ENCODE results near the gene VAX1.

Gene VAX1

GRCh38 chr10:117163954-117164548 is 26.0 kb upstream of the VAX1 start:
- DNase-seq (ENCODE audit: low read depth), result no peak

- no peak for DNase-seq (ENCODE audit: low read depth)
These were observed 25.2 kb upstream of the VAX1 start for GRCh38 chr10:117163061-117163953.

GRCh38 chr10:117162093-117163060 is 24.3 kb upstream of the VAX1 start:
- no peak for DNase-seq (ENCODE audit: low read depth)

GRCh38 chr10:117161386-117162033 is 23.4 kb upstream of the VAX1 start:
- DNase-seq (ENCODE audit: low read depth), result no peak

GRCh38 chr10:117160567-117160966 is 22.5 kb upstream of the VAX1 start:
- DNase-seq (ENCODE audit: low read depth), result no peak

- no peak for DNase-seq (ENCODE audit: low read depth)
These were observed 21.3 kb upstream of the VAX1 start for GRCh38 chr10:117159390-117159789.

- DNase-seq (ENCODE audit: low read depth), result no peak
These were observed 20.2 kb upstream of the VAX1 start for GRCh38 chr10:117158297-117158696.

- no peak for DNase-seq (ENCODE audit: low read depth)
These were observed 14.6 kb upstream of the VAX1 start for GRCh38 chr10:117152668-117153067.

- DNase-seq (ENCODE audit: low read depth), result no peak
These were observed 10.2 kb upstream of the VAX1 start for GRCh38 chr10:117148284-117148683.

- no peak for DNase-seq (ENCODE audit: low read depth)
These were observed 6.9 kb upstream of the VAX1 start for GRCh38 chr10:117145019-117145418.

- DNase-seq (ENCODE audit: low read depth), result no peak
These were observed 5.2 kb upstream of the VAX1 start for GRCh38 chr10:117143103-117143823.

GRCh38 chr10:117140525-117140902 is 2.4 kb upstream of the VAX1 start:
- no peak for DNase-seq (ENCODE audit: low read depth)

- DNase-seq (ENCODE audit: low read depth), result no peak
These were observed 1.8 kb upstream of the VAX1 start for GRCh38 chr10:117139581-117140524.

- no peak for DNase-seq (ENCODE audit: low read depth)
These were observed 939 bp upstream of the VAX1 start for GRCh38 chr10:117138838-117139580.

GRCh38 chr10:117137031-117137910 is 799 bp downstream of the VAX1 start:
- DNase-seq (ENCODE audit: low read depth), result no peak

GRCh38 chr10:117136391-117136975 is 1.6 kb downstream of the VAX1 start:
- no peak for DNase-seq (ENCODE audit: low read depth)

- no peak for DNase-seq (ENCODE audit: low read depth)
These were observed 2.5 kb downstream of the VAX1 start for GRCh38 chr10:117135480-117136140.

- no peak for DNase-seq (ENCODE audit: low read depth)
These were observed 3.1 kb downstream of the VAX1 start for GRCh38 chr10:117135026-117135372.
